ENCODE results near the gene HIGD1A.

HIGD1A gene

GRCh38 chr3:42763021-42763420, 41.3 kb downstream of the HIGD1A start:
- Histone ChIP-seq H3K27ac (ENCODE audit: insufficient read depth, low read length, poor library complexity, severe bottlenecking) (no peak overlapping the region), H3K9me3 (ENCODE audit: control insufficient read depth, low read length) (no peaks in the 10 kb centered on the region), H3K4me3 (ENCODE audit: insufficient read depth, low read depth, low read length, poor library complexity, severe bottlenecking) (no peak overlapping the region), H3K36me3 (ENCODE audit: control insufficient read depth, insufficient read depth, low read length) (no peaks in the 10 kb centered on the region), H3K27me3 (replicated peaks; ENCODE audit: control insufficient read depth, insufficient read depth, low read length, poor library complexity, severe bottlenecking) (no peaks in the 10 kb centered on the region), H3K4me1 (ENCODE audit: control insufficient read depth, insufficient read depth, low read length, poor library complexity, severe bottlenecking) (no peaks in the 10 kb centered on the region)
- no peak for DNase-seq

- DNase-seq = no peak
- H3K27ac ChIP-seq (ENCODE audit: insufficient read depth, low read length, poor library complexity, severe bottlenecking) = no peak overlapping the region
- H3K9me3 ChIP-seq (ENCODE audit: control insufficient read depth, low read length) = no peaks in the 10 kb centered on the region
- H3K4me3 ChIP-seq (ENCODE audit: insufficient read depth, low read depth, low read length, poor library complexity, severe bottlenecking) = no peak overlapping the region
- no peaks in the 10 kb centered on the region for H3K4me1 ChIP-seq (ENCODE audit: control insufficient read depth, insufficient read depth, low read length, poor library complexity, severe bottlenecking)
- H3K36me3 ChIP-seq (ENCODE audit: control insufficient read depth, insufficient read depth, low read length) = no peaks in the 10 kb centered on the region
- H3K27me3 ChIP-seq (replicated peaks; ENCODE audit: control insufficient read depth, insufficient read depth, low read length, poor library complexity, severe bottlenecking) = no peaks in the 10 kb centered on the region
Measured at GRCh38 chr3:42762046-42762724, 42.1 kb downstream of the HIGD1A start.

- Histone ChIP-seq H3K4me3 (ENCODE audit: insufficient read depth, low read depth, low read length, poor library complexity, severe bottlenecking) (no peak overlapping the region), H3K27ac (ENCODE audit: insufficient read depth, low read length, poor library complexity, severe bottlenecking) (no peak overlapping the region), H3K27me3 (replicated peaks; ENCODE audit: control insufficient read depth, insufficient read depth, low read length, poor library complexity, severe bottlenecking) (no peaks in the 10 kb centered on the region), H3K36me3 (ENCODE audit: control insufficient read depth, insufficient read depth, low read length) (no peaks in the 10 kb centered on the region), H3K9me3 (ENCODE audit: control insufficient read depth, low read length) (no peaks in the 10 kb centered on the region), H3K4me1 (ENCODE audit: control insufficient read depth, insufficient read depth, low read length, poor library complexity, severe bottlenecking) (no peaks in the 10 kb centered on the region)
- no peak for DNase-seq
Measured at GRCh38 chr3:42758126-42758525, 46.2 kb downstream of the HIGD1A start.

GRCh38 chr3:42756681-42757213, 47.5 kb downstream of the HIGD1A start:
- Histone ChIP-seq H3K4me3 (ENCODE audit: insufficient read depth, low read depth, low read length, poor library complexity, severe bottlenecking) (no peak overlapping the region), H3K36me3 (ENCODE audit: control insufficient read depth, insufficient read depth, low read length) (no peaks in the 10 kb centered on the region), H3K27ac (ENCODE audit: insufficient read depth, low read length, poor library complexity, severe bottlenecking) (no peak overlapping the region), H3K27me3 (replicated peaks; ENCODE audit: control insufficient read depth, insufficient read depth, low read length, poor library complexity, severe bottlenecking) (no peaks in the 10 kb centered on the region), H3K9me3 (ENCODE audit: control insufficient read depth, low read length) (no peaks in the 10 kb centered on the region), H3K4me1 (ENCODE audit: control insufficient read depth, insufficient read depth, low read length, poor library complexity, severe bottlenecking) (no peaks in the 10 kb centered on the region)
- no peak for DNase-seq

- no peak for DNase-seq
- Histone ChIP-seq H3K36me3 (ENCODE audit: control insufficient read depth, insufficient read depth, low read length) (no peaks in the 10 kb centered on the region), H3K27me3 (replicated peaks; ENCODE audit: control insufficient read depth, insufficient read depth, low read length, poor library complexity, severe bottlenecking) (no peaks in the 10 kb centered on the region), H3K9me3 (ENCODE audit: control insufficient read depth, low read length) (no peaks in the 10 kb centered on the region), H3K4me1 (ENCODE audit: control insufficient read depth, insufficient read depth, low read length, poor library complexity, severe bottlenecking) (no peaks in the 10 kb centered on the region), H3K4me3 (ENCODE audit: insufficient read depth, low read depth, low read length, poor library complexity, severe bottlenecking) (no peak overlapping the region), H3K27ac (ENCODE audit: insufficient read depth, low read length, poor library complexity, severe bottlenecking) (no peak overlapping the region)
Measured at GRCh38 chr3:42755681-42756578, 48.4 kb downstream of the HIGD1A start.

GRCh38 chr3:42753757-42754156, 50.5 kb downstream of the HIGD1A start:
- Histone ChIP-seq H3K27ac (ENCODE audit: insufficient read depth, low read length, poor library complexity, severe bottlenecking) (no peak overlapping the region), H3K9me3 (ENCODE audit: control insufficient read depth, low read length) (no peaks in the 10 kb centered on the region)
- DNase-seq = no peak

GRCh38 chr3:42752961-42753360, 51.3 kb downstream of the HIGD1A start:
- Histone ChIP-seq H3K9me3 (ENCODE audit: control insufficient read depth, low read length) (no peaks in the 10 kb centered on the region), H3K27ac (ENCODE audit: insufficient read depth, low read length, poor library complexity, severe bottlenecking) (no peak overlapping the region), H3K27me3 (replicated peaks; ENCODE audit: control insufficient read depth, insufficient read depth, low read length, poor library complexity, severe bottlenecking) (no peaks in the 10 kb centered on the region), H3K4me1 (ENCODE audit: control insufficient read depth, insufficient read depth, low read length, poor library complexity, severe bottlenecking) (peaks cover 7% of the 10 kb centered on the region), H3K4me3 (ENCODE audit: insufficient read depth, low read depth, low read length, poor library complexity, severe bottlenecking) (no peak overlapping the region), H3K36me3 (ENCODE audit: control insufficient read depth, insufficient read depth, low read length) (no peaks in the 10 kb centered on the region)
- no peak for DNase-seq

More at GRCh38 chr3:42753757-42754156, 50.5 kb downstream of the HIGD1A start:
- Histone ChIP-seq H3K36me3 (ENCODE audit: control insufficient read depth, insufficient read depth, low read length) (no peaks in the 10 kb centered on the region), H3K4me3 (ENCODE audit: insufficient read depth, low read depth, low read length, poor library complexity, severe bottlenecking) (no peak overlapping the region), H3K4me1 (ENCODE audit: control insufficient read depth, insufficient read depth, low read length, poor library complexity, severe bottlenecking) (no peaks in the 10 kb centered on the region), H3K27me3 (replicated peaks; ENCODE audit: control insufficient read depth, insufficient read depth, low read length, poor library complexity, severe bottlenecking) (no peaks in the 10 kb centered on the region)

GRCh38 chr3:42752441-42752840, 51.8 kb downstream of the HIGD1A start:
- Histone ChIP-seq H3K27me3 (replicated peaks; ENCODE audit: control insufficient read depth, insufficient read depth, low read length, poor library complexity, severe bottlenecking) (no peaks in the 10 kb centered on the region), H3K4me3 (ENCODE audit: insufficient read depth, low read depth, low read length, poor library complexity, severe bottlenecking) (no peak overlapping the region), H3K4me1 (ENCODE audit: control insufficient read depth, insufficient read depth, low read length, poor library complexity, severe bottlenecking) (peaks cover 13% of the 10 kb centered on the region), H3K36me3 (ENCODE audit: control insufficient read depth, insufficient read depth, low read length) (no peaks in the 10 kb centered on the region), H3K9me3 (ENCODE audit: control insufficient read depth, low read length) (no peaks in the 10 kb centered on the region), H3K27ac (ENCODE audit: insufficient read depth, low read length, poor library complexity, severe bottlenecking) (no peak overlapping the region)
- no peak for DNase-seq

GRCh38 chr3:42751609-42752008, 52.7 kb downstream of the HIGD1A start:
- Histone ChIP-seq H3K4me1 (ENCODE audit: control insufficient read depth, insufficient read depth, low read length, poor library complexity, severe bottlenecking) (peaks cover 21% of the 10 kb centered on the region), H3K27me3 (replicated peaks; ENCODE audit: control insufficient read depth, insufficient read depth, low read length, poor library complexity, severe bottlenecking) (no peaks in the 10 kb centered on the region), H3K36me3 (ENCODE audit: control insufficient read depth, insufficient read depth, low read length) (no peaks in the 10 kb centered on the region), H3K4me3 (ENCODE audit: insufficient read depth, low read depth, low read length, poor library complexity, severe bottlenecking) (no peak overlapping the region), H3K9me3 (ENCODE audit: control insufficient read depth, low read length) (no peaks in the 10 kb centered on the region), H3K27ac (ENCODE audit: insufficient read depth, low read length, poor library complexity, severe bottlenecking) (no peak overlapping the region)
- no peak for DNase-seq

GRCh38 chr3:42750834-42751233, 53.5 kb downstream of the HIGD1A start:
- Histone ChIP-seq H3K27me3 (replicated peaks; ENCODE audit: control insufficient read depth, insufficient read depth, low read length, poor library complexity, severe bottlenecking) (no peaks in the 10 kb centered on the region), H3K27ac (ENCODE audit: insufficient read depth, low read length, poor library complexity, severe bottlenecking) (no peak overlapping the region), H3K4me1 (ENCODE audit: control insufficient read depth, insufficient read depth, low read length, poor library complexity, severe bottlenecking) (peaks cover 22% of the 10 kb centered on the region), H3K4me3 (ENCODE audit: insufficient read depth, low read depth, low read length, poor library complexity, severe bottlenecking) (no peak overlapping the region), H3K9me3 (ENCODE audit: control insufficient read depth, low read length) (no peaks in the 10 kb centered on the region), H3K36me3 (ENCODE audit: control insufficient read depth, insufficient read depth, low read length) (no peaks in the 10 kb centered on the region)
- no peak for DNase-seq
